GM12892 (cell line): Measurements from ENCODE around the gene FGFBP1.

Experiments used
- POLR2A ChIP-seq: IDR thresholded peaks from 2 replicates; pipeline ENCODE4 v1.6.1; 2011; ENCODE audit warnings: low read depth, low read length, control low read depth
- POLR2AphosphoS5 ChIP-seq: IDR thresholded peaks from 2 replicates; pipeline ENCODE4 v1.6.1; 2011; ENCODE audit warnings: low read depth, low read length, control low read depth

DNA sequence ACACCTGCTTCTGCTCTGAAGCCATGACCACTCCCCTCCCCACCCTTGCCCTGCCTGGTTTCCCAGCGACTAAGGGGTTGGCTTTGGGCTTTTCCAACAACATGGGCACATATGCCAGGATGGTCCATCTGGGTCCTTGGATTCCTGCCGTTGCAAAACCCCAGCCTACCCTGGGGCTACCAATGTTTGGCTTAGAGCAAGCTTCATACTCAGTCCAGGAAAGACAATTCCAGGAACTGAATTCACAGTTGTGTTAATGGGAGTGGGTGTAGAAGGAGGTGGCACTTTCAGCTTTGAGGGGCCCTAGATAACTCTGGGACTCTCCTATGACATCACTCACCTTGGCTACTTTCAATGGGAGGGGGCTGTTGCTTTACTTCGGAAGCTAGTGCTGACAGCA lies 9.0 kb downstream of the FGFBP1 start:
- TF ChIP-seq POLR2A (no peak), POLR2AphosphoS5 (no peak)
